Hematopoietic multipotent progenitor cell (in vitro differentiated cells): ENCODE results near the gene OXSR1. TPM values are rescaled to one million over a fixed set of nuclear protein-coding genes. Genes with fewer than 3 reads are reported as not detected.
A peak's percentile ranks its signal among the peaks of the same experiment; 100 is the strongest.
"Not testable (repeated sequence)": the region's sequence is repeated elsewhere in the genome, so short reads cannot be mapped to it uniquely, and the experiment has no call there.

Source experiments
- DNase-seq, 3 donors: peaks; one replicate each; pipeline ENCODE4 v3.0.0-alpha.2; 2011 to 2015; ENCODE audit warnings: low read depth in 2 of 3, low spot score in 2 of 3
- total RNA-seq: library from RNA; depleted of rRNA; stranded (reverse); fragments of >200 nt; gene quantifications from one replicate; pipeline ENCODE4 v1.2.3, GENCODE V29; 2012

The OXSR1 gene
- total RNA-seq, 1 donor, result 15.1 TPM

DNA sequence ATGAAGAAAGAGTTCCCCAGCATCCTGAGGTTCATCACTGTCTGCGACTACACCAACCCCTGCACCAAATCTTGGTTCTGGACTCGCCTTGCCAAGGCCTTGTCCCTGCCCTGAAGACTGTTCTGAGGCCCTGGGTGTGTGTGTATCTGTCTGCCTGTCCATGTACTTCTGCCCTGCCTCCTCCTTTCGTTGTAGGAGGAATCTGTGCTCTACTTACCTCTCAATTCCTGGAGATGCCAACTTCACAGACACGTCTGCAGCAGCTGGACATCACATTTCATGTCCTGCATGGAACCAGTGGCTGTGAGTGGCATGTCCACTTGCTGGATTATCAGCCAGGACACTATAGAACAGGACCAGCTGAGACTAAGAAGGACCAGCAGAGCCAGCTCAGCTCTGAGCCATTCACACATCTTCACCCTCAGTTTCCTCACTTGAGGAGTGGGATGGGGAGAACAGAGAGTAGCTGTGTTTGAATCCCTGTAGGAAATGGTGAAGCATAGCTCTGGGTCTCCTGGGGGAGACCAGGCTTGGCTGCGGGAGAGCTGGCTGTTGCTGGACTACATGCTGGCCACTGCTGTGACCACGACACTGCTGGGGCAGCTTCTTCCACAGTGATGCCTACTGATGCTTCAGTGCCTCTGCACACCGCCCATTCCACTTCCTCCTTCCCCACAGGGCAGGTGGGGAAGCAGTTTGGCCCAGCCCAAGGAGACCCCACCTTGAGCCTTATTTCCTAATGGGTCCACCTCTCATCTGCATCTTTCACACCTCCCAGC is 24.0 kb upstream of the OXSR1 start:
- no peak for DNase-seq

GRCh38 chr3:38141952-38142273 is 23.4 kb upstream of the OXSR1 start:
- DNase-seq, result no peak

- no peak for DNase-seq
Measured at GRCh38 chr3:38142959-38143358, 22.4 kb upstream of the OXSR1 start.

- DNase-seq, result no peak
Measured at GRCh38 chr3:38143511-38143910, 21.8 kb upstream of the OXSR1 start.

- no peak for DNase-seq
Measured at GRCh38 chr3:38146504-38146903, 18.8 kb upstream of the OXSR1 start.

DNA sequence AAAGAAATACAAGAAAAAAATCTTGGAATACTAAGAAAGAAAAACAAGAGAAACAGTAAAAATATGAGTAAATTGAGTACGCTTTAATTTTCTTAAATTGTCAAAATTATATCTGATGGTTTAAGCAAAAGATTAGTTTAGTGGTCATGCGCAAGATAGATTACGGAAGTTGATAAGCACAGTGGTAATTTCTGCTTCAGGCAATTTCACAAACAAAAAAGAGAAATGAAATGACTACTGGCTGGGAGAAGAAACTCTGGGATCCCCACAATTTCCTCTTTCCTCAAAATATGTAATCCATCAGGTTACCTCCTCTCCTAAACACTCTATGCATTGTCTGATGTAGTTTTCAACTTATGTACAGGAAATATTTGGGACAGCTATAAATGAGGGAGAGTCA is 17.9 kb upstream of the OXSR1 start:
- peak in 1 of 3 donors; percentile 67 for DNase-seq

DNA sequence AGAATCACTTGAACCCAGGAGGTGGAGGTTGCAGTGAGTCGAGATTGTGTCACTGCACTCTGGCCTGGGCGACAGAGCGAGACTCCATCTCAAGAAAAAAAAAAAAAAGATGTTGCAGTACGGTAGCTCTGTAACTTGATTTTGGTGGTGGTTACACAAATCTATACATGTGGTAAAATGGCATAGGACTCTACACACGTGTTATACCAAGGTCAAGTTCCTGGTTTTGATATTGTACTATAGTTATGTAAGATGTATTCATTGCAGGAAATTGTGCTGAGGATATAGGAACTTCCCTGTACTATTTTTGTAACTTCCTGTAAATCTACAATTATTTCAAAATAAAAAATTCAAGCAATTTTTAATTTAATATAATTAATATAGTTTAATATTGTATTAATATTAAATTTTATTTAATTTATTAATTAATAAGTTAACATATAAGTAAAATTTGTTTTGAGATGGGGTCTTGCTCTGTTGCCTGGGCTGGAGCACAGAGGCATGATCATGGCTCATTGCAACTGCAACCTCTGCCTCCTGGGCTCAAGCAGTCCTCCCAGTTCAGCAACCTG is 16.9 kb upstream of the OXSR1 start:
- DNase-seq, result no peak

DNA sequence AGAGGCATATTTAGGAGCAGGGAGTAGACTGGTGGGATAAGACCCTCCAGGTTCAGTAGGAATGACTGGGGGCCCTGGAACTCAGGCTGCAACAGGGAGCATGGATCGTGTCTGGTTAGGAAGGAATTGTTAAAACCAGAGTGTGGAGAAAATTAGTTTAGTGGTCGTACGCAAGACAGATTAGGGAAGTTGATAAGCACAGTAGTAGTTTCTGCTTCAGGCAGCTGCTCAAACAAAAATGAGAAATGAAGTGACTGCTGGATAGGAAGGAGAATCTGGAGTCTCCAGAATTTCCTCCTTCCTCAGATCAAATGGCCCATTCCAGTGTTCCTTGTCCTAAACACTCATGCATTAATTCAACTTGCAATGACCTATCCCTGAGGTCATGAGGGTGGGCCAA is 15.6 kb upstream of the OXSR1 start:
- peak in 2 of 3 donors; percentile 61 to 70 for DNase-seq

GRCh38 chr3:38150780-38151528 is 14.4 kb upstream of the OXSR1 start:
- no peak for DNase-seq

GRCh38 chr3:38151667-38152265 is 13.6 kb upstream of the OXSR1 start:
- peak in 1 of 3 donors; percentile 15 for DNase-seq

DNA sequence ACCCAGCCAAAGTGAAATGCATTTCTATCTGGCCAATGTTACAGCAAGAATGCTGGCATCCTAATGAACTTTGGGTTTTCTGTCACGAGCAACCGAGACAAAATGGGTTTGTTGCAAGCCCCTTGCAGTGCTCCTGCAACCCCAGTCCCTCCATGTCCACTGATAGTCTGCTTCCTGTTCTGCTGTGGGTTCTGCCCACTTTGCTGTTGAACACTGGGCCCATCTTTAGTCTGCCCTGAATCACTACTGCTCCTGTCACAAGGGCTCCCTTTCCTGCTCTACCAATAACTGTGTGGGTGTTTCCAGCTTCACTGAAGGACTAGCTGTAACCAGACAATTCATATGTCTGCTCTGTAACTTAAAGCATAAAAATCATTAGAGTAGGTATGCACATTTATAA is 12.7 kb upstream of the OXSR1 start:
- DNase-seq, result no peak

GRCh38 chr3:38153221-38153620 is 12.1 kb upstream of the OXSR1 start:
- no peak for DNase-seq

DNA sequence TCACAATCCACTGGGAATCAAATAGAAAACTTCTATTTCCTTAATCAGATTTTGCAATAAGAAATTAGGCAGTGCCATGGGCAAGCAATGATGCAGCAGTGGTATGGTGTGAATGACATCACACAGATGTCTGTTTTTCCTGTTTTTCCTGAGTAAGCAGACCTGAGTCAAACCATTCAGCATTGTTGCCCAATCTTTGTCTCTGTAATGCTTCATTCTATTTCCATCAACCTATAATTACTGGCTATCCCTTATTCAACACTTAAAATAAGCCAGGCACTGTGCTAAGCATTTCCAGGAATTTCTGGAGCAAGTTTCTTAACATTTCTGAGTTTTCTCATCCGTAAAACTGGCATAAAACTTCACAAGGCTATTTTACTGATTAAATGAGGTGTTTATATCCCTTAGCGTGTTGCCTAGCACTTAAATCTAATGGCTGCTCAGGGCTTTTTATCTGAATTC is 11.3 kb upstream of the OXSR1 start:
- DNase-seq, result no peak

- DNase-seq, result no peak
Measured at GRCh38 chr3:38154625-38155255, 10.6 kb upstream of the OXSR1 start.

GRCh38 chr3:38155825-38156224 is 9.5 kb upstream of the OXSR1 start:
- DNase-seq, result no peak

DNA sequence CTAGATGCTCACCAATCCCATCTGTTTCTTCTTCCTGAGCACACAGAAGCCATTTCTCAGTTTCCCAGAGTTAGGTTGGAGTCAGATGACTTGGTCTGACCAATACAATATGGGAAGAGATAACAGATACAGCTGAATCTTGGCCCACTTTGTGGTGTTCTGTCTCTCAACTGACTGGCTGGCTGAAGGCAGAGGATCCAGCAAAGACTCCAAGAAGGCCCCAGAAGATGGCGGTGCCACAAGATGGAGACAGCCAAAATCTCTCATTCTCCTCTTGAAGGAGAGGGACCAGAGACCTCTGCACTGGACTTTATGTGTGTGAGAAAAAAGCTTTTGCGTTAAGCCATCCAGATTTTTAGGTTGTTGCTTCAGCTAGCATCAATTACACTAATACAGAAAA is 8.2 kb upstream of the OXSR1 start:
- DNase-seq, result no peak

DNA sequence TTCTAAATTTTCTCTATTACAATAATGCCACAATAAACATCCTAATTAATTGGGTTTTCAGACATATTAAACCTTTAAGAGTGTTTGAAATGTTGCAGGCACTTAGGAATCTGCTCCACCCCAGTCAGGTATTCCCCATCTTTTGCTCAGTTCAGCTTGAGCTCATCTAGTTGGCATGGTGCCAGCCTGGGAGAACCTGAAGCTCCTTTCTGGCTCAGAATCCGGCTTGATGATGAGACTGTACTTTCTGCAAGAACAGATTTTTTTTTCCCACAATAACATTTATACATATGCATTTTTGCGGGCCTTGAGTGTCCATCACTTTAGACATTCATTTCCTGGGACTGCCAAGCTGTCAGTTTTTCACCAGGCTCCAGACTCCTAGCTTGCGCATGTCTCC is 7.7 kb upstream of the OXSR1 start:
- no peak for DNase-seq

GRCh38 chr3:38158472-38158871 is 6.9 kb upstream of the OXSR1 start:
- no peak for DNase-seq

DNA sequence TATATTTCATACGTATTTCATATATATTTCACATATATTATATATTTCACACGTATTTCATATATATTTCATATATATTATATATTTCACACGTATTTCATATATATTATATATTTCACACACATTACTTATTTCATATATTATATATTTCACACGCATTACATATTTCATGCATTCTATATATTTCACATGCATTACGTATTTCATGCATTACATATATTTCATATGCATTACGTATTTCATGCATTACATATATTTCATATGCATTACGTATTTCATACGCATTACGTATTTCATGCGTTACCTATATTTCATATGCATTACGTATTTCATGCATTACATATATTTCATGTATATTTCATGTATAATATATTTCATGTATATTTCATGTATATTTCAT is 4.6 kb upstream of the OXSR1 start:
- DNase-seq, result not testable (repeated sequence)

DNA sequence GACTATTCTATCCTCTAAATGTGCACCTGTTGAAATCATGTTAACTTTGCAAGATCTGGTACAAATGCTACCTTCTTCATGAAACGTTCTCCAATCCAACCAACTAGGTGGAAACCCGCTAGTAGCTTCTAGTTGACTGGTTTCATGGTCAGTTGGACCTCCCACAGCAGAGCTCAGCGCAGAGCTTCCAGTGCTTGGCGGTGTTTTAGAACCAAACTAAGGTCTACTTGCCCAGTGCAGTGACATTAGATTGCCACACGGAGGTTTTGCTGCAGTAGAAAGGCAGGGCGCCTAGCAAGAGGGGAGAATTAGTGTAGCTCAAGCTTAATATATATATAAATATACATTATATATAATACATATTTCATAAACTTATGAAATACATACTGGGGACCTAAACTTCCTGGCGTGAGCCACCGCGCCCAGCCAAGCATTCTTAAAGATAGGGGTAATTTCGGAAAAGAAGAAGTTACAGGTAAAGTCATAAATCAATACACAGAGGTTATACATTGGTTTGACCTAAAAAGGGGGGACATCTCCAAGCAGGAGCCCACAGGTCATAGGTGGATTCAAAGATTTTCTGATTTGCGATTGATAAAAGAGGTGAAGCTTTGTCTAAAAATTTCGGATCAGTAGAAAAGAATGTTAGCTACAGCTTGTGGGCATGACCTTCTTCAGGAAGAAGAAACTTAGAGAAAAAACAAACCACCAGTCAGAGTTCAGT is 2.1 kb upstream of the OXSR1 start:
- DNase-seq, result peak in 2 of 3 donors; percentile 32 to 56
